SK-N-MC (cell line): ENCODE data around the gene SCN1B.
"Not testable (repeated sequence)": the region's sequence is repeated elsewhere in the genome, so short reads cannot be mapped to it uniquely, and the experiment has no call there.

Source experiments
- EZH2 ChIP-seq: fragments of 200-600 bp; sonication (generic); IDR thresholded peaks from one replicate; pipeline ENCODE4 v1.6.1; 2017; ENCODE audit warnings: antibody characterized with exemption
- POLR2AphosphoS5 ChIP-seq: IDR thresholded peaks from 2 replicates; pipeline ENCODE4 v1.6.1; 2012; ENCODE audit warnings: mild to moderate bottlenecking, low read depth, low read length, borderline replicate concordance

- not testable (repeated sequence) for TF ChIP-seq POLR2AphosphoS5, EZH2
Observed at GRCh38 chr19:35028600-35028885, 1.7 kb upstream of the SCN1B start.
